BJ (cell line): ENCODE results near the gene SOX12. TPM values are rescaled to one million over a fixed set of nuclear protein-coding genes. Genes with fewer than 3 reads are reported as not detected.
"Not testable (repeated sequence)": the region's sequence is repeated elsewhere in the genome, so short reads cannot be mapped to it uniquely, and the experiment has no call there.

Experiments used
- CTCF ChIA-PET: fragments of 350-600 bp; formaldehyde crosslinking; extraction: SDS; loops from one replicate; lab custom pipeline; 2021; ENCODE audit warnings: antibody characterized with exemption, inconsistent platforms; lab: Yijun Ruan, JAX
- POLR2A ChIA-PET: fragments of 300-600 bp; sonication (Branson Sonifier 250); formaldehyde crosslinking; extraction: SDS; loops from one replicate; lab custom pipeline; 2021; ENCODE audit warnings: antibody characterized with exemption; lab: Charles Lee
- DNase-seq: peaks from one replicate; pipeline ENCODE4 v3.0.0-alpha.2; 2011; ENCODE audit warnings: low read depth
- H3K27me3 ChIP-seq: 2 replicates; pipeline ENCODE4 v1.6.0; 2011; ENCODE audit warnings: low read length; ENCODE audit not compliant: control insufficient read depth, insufficient read depth
- H3K36me3 ChIP-seq: 2 replicates; pipeline ENCODE4 v1.5.1; 2011; ENCODE audit warnings: low read length; ENCODE audit not compliant: control insufficient read depth, insufficient read depth
- H3K4me3 ChIP-seq: 2 replicates; pipeline ENCODE4 v1.5.1; 2011; ENCODE audit warnings: low read depth, mild to moderate bottlenecking, control low read depth, low read length
- CTCF ChIP-seq: IDR thresholded peaks from 2 replicates; pipeline ENCODE4 v1.5.1; 2011; ENCODE audit warnings: low read depth, mild to moderate bottlenecking, control low read depth, inconsistent platforms, low read length, moderate library complexity; ENCODE audit not compliant: insufficient read depth
- polyA plus RNA-seq: library from polyadenylated mRNA; depleted of rRNA; stranded (reverse); fragments of >200 nt; gene quantifications from 2 replicates; pipeline ENCODE4 v1.2.3, GENCODE V29; 2011

Gene SOX12
- polyA plus RNA-seq, 1 experiment: 3.6 TPM

GRCh38 chr20:373171-373890 is 48.0 kb downstream of the SOX12 start:
- no peak overlapping the region for H3K4me3 ChIP-seq
- DNase-seq: peak; percentile 30
- no peaks in the 10 kb centered on the region for H3K27me3 ChIP-seq
- no peak for TF ChIP-seq CTCF
- ChIA-PET POLR2A (no interaction called here), CTCF (interaction anchor here (0.9 to 5.1 kb wide), 3 partner anchors 12 to 75 kb away, joined by 3 to 19 read pairs (median 10); no protein-coding TSS in a partner anchor)
- no peaks in the 10 kb centered on the region for H3K36me3 ChIP-seq

GRCh38 chr20:375265-375889 is 50.0 kb downstream of the SOX12 start:
- CTCF ChIA-PET: no interaction called here
- DNase-seq: no peak
- Histone ChIP-seq H3K36me3 (no peaks in the 10 kb centered on the region), H3K4me3 (no peak overlapping the region), H3K27me3 (no peaks in the 10 kb centered on the region)
- POLR2A ChIA-PET: no interaction called here
- TF ChIP-seq CTCF: no peak

GRCh38 chr20:376089-376488 is 50.7 kb downstream of the SOX12 start:
- DNase-seq: no peak
- POLR2A ChIA-PET: no interaction called here
- Histone ChIP-seq H3K4me3 (no peak overlapping the region), H3K27me3 (no peaks in the 10 kb centered on the region), H3K36me3 (no peaks in the 10 kb centered on the region)
- CTCF ChIA-PET: no interaction called here
- no peak for TF ChIP-seq CTCF

GRCh38 chr20:376750-377149 is 51.4 kb downstream of the SOX12 start:
- no peak for TF ChIP-seq CTCF
- no peaks in the 10 kb centered on the region for H3K27me3 ChIP-seq
- ChIA-PET POLR2A (no interaction called here), CTCF (no interaction called here)
- no peak overlapping the region for H3K4me3 ChIP-seq
- H3K36me3 ChIP-seq: no peaks in the 10 kb centered on the region
- DNase-seq: no peak

GRCh38 chr20:377578-377977 is 52.2 kb downstream of the SOX12 start:
- H3K27me3 ChIP-seq, H3K36me3 ChIP-seq, DNase-seq, H3K4me3 ChIP-seq, POLR2A ChIA-PET: not testable (repeated sequence)
- CTCF ChIA-PET: interaction anchor here (3.7 kb wide), 1 partner anchor 23 kb away, joined by 11 read pairs; no protein-coding TSS in a partner anchor
